Glomerular endothelial cell (primary cell): ENCODE data around the gene PRAF2. TPM values are rescaled to one million over a fixed set of nuclear protein-coding genes. Genes with fewer than 3 reads are reported as not detected.

ENCODE experiments used
- DNase-seq: peaks from one replicate; pipeline ENCODE4 v3.0.0-alpha.2; 2011; ENCODE audit warnings: low read depth, low spot score; ENCODE audit errors: extremely low read depth
- total RNA-seq: library from RNA; depleted of rRNA; stranded (reverse); fragments of >200 nt; gene quantifications from 2 replicates; pipeline ENCODE4 v1.2.3, GENCODE V29; 2015

Gene PRAF2
- total RNA-seq, 1 donor from 2014 or later, result 34.1 TPM

DNA sequence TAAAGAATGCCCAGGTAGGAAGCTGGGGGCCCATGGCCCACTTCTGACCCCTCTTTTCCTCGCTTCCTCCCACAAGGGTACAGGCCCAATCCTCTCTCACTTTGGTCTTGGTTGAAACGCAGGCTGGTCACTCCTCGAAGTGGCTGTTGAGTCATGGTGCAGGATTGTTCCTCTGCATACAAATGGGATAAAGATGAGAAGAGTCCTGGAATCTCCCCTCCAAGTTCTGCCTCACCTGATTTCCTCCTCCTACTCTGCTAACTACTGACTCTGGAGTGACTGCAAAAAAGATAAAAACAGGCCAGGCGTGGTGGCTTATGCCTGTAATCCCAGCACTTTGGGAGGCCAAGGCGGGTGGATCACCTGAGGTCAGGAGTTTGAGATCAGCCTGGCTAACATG, 4.1 kb upstream of the PRAF2 start:
- DNase-seq, result no peak

DNA sequence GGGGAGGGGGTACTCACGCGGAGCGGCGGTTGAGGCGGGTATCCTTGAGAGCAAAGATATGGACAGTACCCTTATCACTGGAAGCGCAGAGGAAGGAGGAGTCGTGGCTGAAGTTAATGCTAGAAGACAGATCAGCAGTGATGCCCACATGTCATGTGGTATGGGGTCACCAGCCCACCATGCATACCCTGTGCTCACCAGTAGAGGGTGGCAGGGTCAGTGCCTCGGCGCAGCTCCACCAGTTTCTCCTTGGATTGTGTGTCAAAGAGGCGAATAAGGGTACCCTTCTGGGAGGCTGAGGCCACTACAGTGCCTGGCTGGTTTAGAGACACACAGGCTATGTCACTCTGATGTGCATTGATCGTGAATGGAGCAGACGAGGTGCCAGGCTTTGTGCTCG, 1.5 kb upstream of the PRAF2 start:
- DNase-seq, result no peak

DNA sequence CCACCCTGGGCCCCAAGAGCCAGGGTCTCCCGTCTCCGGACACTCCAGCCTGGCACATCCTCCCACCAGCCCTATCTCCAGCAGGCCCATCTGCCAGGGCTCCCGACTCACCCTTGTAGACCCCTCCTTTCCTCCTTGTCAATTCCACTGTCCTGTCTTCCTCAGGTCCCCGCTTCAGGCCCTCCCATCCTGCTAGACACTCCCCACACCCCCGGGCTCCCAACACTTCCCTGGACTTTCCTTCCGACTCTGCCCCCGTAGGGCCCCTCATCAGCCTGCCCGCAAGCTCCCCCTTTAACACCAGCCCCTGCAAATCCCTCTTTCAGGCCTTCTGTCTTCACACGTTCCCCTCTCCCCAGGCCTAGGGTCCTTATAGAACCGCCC, 1.1 kb downstream of the PRAF2 start:
- DNase-seq, result no peak

DNA sequence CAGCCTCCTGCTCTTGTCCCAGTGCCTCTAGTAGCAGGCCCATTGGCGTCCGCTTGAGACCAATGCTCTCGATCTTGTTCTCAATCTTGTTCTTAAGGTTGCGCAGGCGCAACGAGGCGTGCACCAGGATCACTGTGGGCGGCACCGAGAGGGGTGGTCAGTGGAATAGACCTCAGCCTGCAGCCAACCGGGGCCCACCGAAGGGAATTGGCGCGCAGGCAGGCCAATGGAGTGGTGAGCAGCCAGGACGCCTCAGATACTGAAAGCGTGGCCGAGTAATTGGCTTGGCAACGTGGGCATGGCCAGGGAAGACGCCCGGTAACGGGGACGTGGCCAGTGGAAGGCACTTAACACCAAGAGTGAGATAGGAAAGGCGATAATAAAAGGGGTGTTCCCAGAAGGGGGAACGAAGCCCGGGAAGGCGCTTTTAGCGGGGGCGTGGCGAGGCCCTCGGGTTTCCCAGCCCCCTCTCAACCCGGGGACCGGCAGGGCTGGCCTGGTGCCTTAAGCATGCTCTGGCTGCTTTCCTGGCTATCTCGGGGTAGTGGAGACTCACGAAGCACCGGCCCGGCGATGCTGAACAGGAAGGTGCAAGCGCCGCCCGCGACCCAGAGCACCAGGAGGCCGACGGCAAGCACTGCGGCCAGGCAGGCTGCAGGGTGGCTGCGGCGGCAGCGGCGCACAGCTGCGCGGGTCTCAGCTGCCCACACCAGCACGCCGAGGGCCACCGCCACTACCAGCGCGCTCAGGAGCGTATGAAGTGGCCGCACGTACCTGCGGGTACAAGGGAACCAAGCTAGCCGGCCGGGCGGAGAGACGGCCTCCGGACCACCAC, 1.7 kb downstream of the PRAF2 start:
- DNase-seq, result no peak

DNA sequence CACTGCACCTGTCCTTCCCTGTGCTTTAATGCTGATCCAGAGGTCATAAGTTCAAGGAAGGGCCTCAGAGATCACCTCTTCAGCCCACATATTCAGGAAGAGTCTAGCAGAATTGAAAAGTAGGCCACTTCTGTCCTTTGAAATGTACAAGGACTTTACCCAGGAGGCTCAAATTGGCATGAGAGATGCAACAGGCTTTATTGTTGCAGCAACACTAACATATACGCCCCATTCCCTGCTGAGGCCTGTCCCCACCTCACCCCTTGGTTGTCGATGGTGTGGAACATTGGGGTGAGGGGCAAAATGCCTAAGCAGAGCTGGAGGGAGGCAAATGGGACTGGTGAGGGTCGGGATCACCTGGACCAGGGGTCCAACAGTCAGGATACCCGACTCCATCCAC, 2.8 kb downstream of the PRAF2 start:
- DNase-seq, result no peak

DNA sequence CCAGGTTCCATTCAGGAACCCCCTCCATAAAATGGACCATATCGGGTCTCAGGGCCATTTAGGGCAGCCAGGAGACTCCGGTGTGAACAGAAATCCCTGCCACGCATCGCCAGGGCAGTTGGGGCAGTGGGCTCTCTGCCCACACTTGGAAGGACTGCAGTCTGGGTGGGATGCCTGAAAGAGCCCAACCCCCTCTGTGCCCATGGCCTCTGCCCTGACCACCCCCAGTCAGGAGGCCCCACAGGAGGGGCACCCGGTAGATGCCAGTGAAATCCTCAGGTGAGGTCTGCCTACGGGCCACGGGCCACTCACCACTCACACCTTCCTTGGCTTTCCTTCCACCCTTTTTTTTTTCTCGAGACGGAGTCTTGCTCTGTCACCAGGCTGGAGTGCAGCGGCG, 4.8 kb downstream of the PRAF2 start:
- no peak for DNase-seq

DNA sequence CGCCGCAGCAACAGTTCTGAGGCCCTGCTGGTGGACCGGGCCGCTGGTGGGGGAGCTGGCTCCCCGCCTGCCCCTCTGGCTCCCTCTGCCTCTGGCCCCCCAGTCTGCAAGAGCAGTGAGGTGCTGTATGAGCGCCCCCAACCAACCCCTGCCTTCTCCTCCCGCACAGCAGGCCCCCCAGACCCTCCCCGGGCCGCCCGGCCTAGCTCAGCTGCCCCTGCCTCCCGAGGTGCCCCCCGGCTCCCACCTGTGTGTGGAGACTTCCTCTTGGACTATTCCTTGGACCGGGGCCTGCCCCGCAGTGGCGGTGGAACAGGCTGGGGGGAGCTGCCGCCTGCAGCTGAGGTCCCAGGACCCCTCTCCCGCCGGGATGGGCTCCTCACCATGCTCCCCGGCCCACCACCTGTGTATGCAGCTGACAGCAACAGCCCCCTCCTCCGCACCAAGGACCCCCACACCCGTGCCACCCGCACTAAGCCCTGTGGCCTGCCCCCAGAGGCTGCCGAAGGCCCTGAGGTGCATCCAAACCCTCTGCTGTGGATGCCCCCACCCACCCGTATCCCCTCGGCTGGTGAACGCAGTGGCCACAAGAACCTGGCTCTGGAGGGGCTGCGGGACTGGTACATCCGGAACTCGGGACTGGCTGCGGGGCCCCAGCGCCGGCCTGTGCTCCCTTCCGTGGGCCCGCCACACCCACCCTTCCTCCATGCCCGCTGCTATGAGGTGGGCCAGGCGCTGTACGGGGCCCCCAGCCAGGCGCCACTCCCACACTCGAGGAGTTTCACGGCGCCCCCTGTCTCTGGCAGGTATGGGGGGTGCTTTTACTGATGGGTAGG, 6.3 kb downstream of the PRAF2 start:
- DNase-seq, result no peak

DNA sequence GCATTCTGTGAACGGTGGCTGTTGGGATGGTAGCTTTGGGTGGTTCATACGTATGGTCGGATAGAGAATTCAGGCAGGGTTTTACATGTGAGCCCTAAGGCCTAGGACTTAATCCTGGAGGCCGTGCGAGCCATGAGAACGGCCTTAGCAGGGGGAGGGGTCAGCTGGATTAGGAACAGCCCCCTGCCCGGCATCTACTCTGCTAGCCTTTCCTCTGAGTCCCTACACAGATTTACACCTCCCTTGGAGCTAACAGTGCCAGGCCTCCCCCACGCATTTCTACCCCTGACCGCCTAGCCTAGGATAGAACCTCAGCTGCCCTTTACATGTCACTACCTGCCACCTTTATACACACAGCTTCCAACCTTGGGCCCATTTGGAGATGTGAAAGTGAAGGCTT, 7.1 kb downstream of the PRAF2 start:
- DNase-seq, result no peak

DNA sequence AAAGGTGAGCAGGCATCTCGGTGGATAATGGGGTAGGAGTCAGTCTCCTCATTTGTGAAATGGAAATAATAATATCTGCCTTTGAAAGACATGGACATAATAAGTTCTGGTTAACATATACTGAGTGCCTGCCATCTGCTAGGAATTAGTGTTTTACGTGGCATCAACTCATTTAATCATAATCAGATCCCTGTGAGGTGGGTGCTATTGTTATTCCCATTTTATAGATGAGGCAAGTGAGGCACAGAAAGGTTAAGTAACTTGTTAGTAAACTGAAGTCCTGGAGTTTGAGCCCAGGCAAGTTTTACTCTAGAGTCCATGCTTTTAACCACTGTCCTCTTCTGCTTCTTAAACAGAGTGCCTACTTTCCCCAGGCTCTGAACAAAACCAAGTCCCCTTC, 7.5 kb downstream of the PRAF2 start:
- DNase-seq, result no peak

DNA sequence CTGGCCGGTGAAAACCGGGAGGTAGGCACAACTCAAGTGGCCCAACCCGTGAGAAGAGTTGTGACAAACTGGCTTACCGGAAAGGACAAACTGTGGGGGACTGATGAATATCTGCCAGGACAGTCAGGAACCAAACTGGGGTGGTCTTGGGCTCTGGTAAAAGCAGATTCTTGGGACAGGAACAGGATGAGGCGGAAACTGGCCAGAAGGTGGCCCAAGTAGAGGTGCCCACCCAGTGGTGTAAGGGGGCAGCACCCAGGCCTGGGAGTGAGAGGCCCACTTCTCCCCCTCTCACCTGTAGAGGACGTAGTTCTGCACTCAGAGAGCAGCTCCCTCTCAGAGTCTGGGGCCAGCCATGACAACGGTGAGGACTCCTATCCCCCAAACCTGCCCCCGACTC, 9.1 kb downstream of the PRAF2 start:
- DNase-seq, result no peak

DNA sequence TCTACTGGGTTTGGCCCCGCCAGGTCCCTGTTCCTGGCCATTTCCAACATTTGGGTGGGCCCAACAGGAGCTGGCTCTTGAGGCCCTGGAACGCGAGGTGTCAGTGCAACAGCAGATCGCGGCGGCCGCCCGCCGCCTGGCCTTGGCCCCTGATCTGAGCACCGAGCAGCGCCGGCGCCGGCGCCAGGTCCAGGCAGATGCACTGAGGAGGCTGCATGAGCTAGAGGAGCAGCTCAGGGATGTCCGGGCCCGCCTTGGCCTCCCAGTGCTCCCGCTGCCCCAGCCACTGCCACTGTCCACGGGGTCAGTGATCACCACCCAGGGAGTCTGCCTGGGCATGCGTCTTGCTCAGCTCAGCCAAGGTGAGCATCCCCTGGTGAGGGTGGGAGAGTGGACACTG, 9.5 kb downstream of the PRAF2 start:
- DNase-seq, result no peak

DNA sequence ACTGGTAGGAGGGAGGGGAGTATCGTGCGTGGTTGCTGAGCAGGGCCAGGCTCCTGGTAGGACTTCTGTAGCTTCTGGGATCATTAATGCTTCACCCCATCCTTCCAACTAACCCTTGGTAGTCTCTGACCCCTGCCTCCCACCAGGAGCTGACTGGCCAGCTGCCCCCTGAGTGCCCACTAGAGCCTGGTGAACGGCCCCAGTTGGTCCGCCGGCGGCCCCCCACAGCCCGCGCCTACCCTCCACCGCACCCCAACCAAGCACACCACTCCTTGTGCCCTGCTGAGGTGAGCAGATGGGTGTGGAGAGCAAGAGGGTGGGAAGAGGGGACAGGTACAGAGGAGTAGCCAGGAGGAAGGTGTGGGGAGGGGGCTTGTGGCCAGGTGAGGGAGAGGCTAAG, 10.1 kb downstream of the PRAF2 start:
- no peak for DNase-seq

DNA sequence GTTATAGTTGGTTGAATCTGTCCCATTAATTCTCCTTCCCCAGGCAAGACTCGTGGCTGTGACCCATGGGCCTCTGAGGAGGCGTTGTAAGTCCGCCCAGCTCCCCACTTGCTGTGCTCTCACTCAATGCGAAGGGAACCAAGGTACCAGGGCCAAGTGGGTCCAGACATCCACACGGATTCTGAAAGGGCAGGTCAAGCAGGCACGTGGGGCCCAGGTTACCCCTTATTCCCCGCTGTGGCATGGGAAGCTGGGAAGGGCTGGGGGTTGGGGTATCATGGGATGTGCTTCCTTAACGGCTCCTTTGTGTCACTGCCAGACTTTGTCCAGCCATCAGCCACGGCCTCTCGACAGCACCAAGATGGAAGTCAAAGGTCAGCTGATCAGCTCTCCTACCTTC, 11.9 kb downstream of the PRAF2 start:
- no peak for DNase-seq

DNA sequence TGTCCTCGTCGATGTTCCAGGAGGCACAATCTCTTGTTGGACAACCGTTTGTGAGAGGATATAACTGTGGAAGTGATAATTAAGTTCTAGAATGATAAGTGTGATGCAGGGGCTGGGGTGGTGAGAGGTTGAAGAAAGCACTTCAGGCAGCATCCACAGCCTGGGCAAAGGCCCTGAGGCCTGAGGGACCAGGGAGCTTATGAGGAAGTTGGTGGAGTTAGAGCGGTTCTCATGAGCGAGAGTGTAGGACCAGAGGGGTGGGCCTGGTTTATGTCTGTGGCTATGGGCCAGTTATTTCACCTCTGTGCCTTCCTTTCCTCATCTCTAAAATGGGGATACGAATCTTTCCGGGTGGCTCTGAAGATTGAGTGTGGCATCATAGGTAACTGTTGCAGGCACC, 12.3 kb downstream of the PRAF2 start:
- DNase-seq, result no peak

DNA sequence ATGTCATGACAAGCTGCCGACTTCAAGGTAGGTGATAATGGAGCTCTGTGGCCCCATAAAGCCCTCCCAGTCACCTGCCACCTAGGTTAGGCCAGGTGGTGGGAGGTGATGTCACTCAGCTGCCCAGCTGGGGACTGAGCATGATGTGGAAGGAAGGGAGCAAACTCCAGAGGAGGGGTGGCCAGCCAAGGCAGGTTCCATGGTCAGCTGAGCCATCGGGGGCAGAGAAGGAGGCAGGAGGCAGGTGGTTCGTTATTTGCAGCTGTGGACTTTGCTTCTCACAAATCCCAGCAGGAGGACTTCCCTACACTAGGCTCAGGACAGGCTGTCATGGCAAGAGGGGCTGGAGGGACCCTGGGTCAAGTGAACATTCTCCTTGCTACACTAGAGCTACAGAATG, 12.9 kb downstream of the PRAF2 start:
- DNase-seq, result no peak

DNA sequence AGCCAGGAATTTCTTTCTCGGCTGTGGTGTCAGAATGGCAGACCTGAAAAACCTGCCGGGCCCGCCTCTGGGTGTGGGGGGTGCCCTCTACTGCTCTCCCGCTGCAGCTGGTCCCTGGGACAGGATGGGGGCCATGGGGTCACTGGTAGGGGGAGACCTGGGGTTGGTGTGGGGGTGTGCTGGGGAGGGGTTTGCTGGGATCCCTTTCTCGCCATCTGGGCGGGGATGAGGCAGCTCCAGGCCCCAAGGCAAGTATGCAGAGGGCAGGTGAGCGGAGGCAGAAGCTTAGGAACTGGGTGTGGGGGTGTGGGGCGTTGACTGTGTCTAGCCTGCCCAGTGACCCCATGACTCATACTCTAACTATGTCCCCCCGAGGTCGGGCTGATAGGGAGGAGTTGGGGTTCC, 14.1 kb downstream of the PRAF2 start:
- DNase-seq, result no peak

DNA sequence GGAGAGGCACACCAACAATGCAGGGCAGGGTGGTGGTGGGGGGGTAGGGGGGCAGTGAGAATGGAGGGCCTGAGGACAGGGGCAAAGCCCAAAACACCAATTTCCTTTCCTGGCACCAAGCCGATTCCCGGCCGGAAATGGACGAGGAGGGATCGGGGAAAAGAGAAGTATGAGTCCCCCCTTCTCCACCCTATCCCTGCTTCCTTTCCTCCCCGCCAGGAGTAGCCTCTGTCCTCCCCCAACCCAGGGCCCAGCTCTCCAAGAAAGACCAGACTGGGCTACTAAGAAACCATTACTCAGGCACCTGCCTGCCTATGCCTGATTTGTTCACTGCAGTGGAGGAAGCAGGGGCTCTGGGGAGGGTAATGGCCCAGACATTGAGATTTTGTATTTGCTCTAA, 14.6 kb downstream of the PRAF2 start:
- DNase-seq, result no peak

DNA sequence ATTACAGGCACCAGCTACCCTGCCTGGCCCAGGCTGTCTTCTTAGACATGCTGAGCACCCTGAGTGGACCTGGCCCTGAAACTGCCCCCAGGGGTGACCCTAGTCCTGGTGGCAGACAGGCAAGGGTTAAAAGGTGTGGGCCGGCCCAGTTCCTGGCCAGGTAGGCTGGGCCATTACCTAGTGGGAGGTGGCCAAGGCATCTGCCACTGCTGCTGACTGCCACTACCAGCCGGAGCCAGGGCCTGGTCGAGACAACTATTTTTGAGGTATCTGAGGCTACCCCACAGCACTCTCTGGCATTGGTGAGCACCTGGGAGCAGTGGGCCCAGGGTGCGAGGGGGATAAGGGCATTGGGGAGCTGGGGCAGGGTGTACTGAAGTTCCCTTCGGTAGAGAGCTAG, 15.0 kb downstream of the PRAF2 start, which contains the start of gene CCDC120:
TSS of gene CCDC120 (plus strand) at position 206 of the 400 bp plus-strand sequence. CDS start 3,043 bp downstream, outside the sequence.
- DNase-seq, result no peak

DNA sequence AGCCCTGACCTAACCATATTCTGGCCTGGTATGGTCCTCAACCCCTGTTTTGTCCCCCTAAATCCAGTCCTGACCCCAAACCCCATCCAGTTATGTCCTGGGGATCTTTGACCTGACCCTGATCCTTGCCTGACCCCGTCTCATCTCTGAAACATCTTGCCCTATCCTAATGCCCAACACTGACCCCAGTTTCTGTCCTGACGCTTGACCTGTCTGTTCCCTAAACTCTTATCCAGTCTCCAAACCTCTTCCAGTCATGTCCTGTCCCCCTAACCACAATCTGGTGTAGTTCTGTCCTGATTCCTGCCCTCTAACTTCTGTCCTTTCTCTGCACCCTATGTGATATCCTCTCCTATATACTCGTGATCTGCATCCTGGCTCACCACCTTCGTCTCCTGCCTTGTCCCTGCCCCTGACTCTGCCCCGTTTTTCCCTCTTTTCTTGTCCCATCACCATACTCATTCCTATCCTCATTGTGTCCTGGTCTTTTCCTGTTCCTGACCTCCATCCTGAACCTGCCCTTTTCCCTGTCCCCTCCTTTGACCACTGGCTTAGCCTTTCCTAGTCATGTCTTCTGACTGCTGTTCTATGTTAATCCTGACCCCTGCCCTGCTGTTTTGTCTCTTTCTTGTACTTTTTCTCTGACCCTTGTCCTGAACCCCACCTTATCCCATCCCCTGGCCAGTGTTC, 19.6 kb downstream of the PRAF2 start:
- no peak for DNase-seq

DNA sequence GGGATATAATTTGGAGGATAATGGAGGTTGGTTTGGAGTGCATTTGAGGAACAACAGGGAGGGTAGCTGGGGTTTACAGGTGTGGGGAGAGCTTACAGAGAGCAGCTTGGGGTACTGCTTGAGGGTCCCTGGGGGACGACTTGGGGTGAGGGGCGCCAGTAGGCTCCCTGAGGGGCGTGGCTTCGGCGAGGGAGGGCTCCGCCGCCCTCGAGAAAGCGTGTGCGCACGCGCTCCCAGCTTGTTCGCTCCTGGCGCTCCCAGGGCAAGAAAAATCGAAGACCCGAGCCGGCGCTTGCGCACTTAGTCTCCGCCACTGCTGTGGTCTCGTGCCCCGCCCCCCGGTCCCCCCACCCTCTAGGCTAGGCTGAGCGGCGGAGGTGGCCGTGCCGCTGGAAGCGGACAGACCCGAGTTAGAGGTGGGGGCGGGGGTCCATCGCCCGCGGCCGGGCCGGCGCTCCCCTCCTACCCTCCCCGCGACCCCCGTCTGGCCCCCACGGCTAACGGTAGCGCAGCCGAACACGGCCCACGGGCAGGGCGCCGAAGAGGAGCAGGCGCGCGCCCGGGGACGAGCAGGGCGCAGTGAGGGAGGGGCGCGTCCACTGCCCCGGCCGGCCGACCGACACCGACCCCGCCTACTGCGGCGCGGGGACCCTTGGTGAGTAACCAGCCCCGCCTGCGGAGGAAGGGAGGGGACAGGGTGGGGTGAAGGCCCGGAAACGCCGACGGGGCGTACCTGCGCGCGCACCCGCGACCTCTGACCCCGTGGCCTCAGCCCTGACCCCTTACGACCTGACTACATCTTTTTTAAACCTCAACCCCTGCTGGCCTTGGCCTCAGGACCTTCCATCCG, 20.4 kb downstream of the PRAF2 start:
- DNase-seq, result no peak

DNA sequence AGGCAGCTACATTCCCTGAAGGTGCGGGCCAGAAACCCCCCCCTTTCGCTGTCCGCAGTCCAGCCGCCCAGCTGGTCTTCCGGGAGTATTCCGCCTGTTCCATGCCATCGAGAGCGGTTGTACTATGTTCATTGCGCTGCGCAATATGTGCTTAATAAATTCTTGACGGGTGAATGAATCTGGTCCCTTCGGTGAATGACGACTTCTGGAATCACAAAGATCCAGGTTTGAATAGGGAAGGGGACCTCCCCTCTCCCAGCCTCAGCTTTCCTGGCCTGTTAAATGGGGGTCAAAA, 29.9 kb downstream of the PRAF2 start:
- DNase-seq, result no peak
